T-cell (primary cell): ENCODE data around the gene TATDN3. TPM values are rescaled to one million over a fixed set of nuclear protein-coding genes. Genes with fewer than 3 reads are reported as not detected.

Source experiments
- ATAC-seq, 4 experiments: fragments of 200-7000 bp in 3 of 4; fragments of 150-1000 bp in 1 of 4; cut with Tn5 transposase; replicated peaks in 1 of 4; 1 replicate in 3 of 4; 2 replicates in 1 of 4; pipeline ENCODE4 v1.10.0; 2021; ENCODE audit warnings: moderate library complexity in 3 of 4, mild to moderate bottlenecking in 2 of 4, moderate number of reproducible peaks in 1 of 4
- CTCF ChIA-PET, 2 donors: fragments of 300-600 bp; sonication (Branson Sonifier 250); formaldehyde crosslinking; loops; one replicate each; lab custom pipeline; 2022; ENCODE audit warnings: antibody characterized with exemption in 2 of 2; lab: Charles Lee
- POLR2A ChIA-PET, 2 donors: fragments of 300-600 bp; sonication (Branson Sonifier 250); formaldehyde crosslinking; loops; one replicate each; lab custom pipeline; 2022; ENCODE audit warnings: antibody characterized with exemption in 2 of 2; lab: Charles Lee
- DNase-seq, 35 experiments: peaks; one replicate each; pipeline versions ENCODE4 v3.0.0 to v3.0.0-alpha.2; 2013 to 2023
- H3K27ac ChIP-seq: one replicate; pipeline ENCODE4 v1.5.1; 2013; ENCODE audit warnings: low read length
- H3K27me3 ChIP-seq, 2 experiments: replicated peaks in 1 of 2; 1 replicate in 1 of 2; 2 replicates in 1 of 2; pipeline versions ENCODE4 v1.6.1 to v1.7.0; 2013; ENCODE audit warnings: low read length in 1 of 2, mixed read lengths in 1 of 2; ENCODE audit not compliant: control insufficient read depth in 2 of 2, insufficient read depth in 2 of 2; ENCODE audit errors: extremely low read depth in 1 of 2
- H3K36me3 ChIP-seq, 2 donors: 1 replicate in 1 of 2; 2 replicates in 1 of 2; pipeline versions ENCODE4 v1.6.1 to v1.7.0; 2013; ENCODE audit warnings: low read length in 1 of 2; ENCODE audit not compliant: control insufficient read depth in 2 of 2, insufficient read depth in 1 of 2; ENCODE audit errors: extremely low read depth in 1 of 2
- H3K4me1 ChIP-seq, 2 experiments: 1 replicate in 1 of 2; 2 replicates in 1 of 2; pipeline versions ENCODE4 v1.6.1 to v1.7.0; 2013; ENCODE audit warnings: low read length in 2 of 2, mixed read lengths in 1 of 2; ENCODE audit not compliant: insufficient read depth in 2 of 2, control insufficient read depth in 1 of 2; ENCODE audit errors: extremely low read depth in 1 of 2
- H3K4me3 ChIP-seq, 2 donors: 1 replicate in 1 of 2; 2 replicates in 1 of 2; pipeline versions ENCODE4 v1.5.1 to v1.7.0; 2013; ENCODE audit warnings: mild to moderate bottlenecking in 2 of 2, low read length in 1 of 2, moderate library complexity in 1 of 2; ENCODE audit not compliant: control insufficient read depth in 1 of 2; ENCODE audit errors: extremely low read depth in 1 of 2
- H3K9me3 ChIP-seq: 2 replicates; pipeline ENCODE4 v1.7.0; 2013
- H3K27ac Mint-ChIP-seq, 2 donors: one replicate each; pipeline ENCODE4 v1.8.0; 2020 to 2021; ENCODE audit warnings: mild to moderate bottlenecking in 2 of 2, mixed read lengths in 2 of 2
- H3K27me3 Mint-ChIP-seq, 2 donors: one replicate each; pipeline ENCODE4 v1.8.0; 2021 to 2022; ENCODE audit warnings: mixed read lengths in 2 of 2
- H3K36me3 Mint-ChIP-seq: one replicate; pipeline ENCODE4 v1.8.0; 2021; ENCODE audit warnings: mixed read lengths
- H3K4me1 Mint-ChIP-seq, 3 donors: one replicate each; pipeline ENCODE4 v1.8.0; 2020 to 2022; ENCODE audit warnings: mixed read lengths in 3 of 3, mild to moderate bottlenecking in 1 of 3
- H3K4me3 Mint-ChIP-seq, 3 donors: one replicate each; pipeline ENCODE4 v1.8.0; 2020 to 2022; ENCODE audit warnings: mild to moderate bottlenecking in 3 of 3, mixed read lengths in 3 of 3, moderate library complexity in 3 of 3
- H3K9me3 Mint-ChIP-seq, 3 donors: one replicate each; pipeline ENCODE4 v1.8.0; 2020 to 2022; ENCODE audit warnings: mixed read lengths in 3 of 3
- WGBS: methylation state at CpG from one replicate; pipeline ENCODE4 v1.1.5; 2013; ENCODE audit warnings: missing lambda C conversion rate; ENCODE audit not compliant: insufficient coverage; 5-methylcytosine and 5-hydroxymethylcytosine counted together
- total RNA-seq, 35 experiments: library from RNA in 6 of 35; stranded (reverse) in 6 of 35; fragments of 120-200 nt in 1 of 35; gene quantifications; one replicate each; pipeline versions ENCODE4 v1.2.1 to v1.2.4 and lab custom pipeline; 2013 to 2026

The TATDN3 gene
- total RNA-seq, 5 donors from 2014 or later (not counting 1 experiment from before 2014, with no cell fraction given), result 9.5 to 14.7 (median 12.9) TPM

DNA sequence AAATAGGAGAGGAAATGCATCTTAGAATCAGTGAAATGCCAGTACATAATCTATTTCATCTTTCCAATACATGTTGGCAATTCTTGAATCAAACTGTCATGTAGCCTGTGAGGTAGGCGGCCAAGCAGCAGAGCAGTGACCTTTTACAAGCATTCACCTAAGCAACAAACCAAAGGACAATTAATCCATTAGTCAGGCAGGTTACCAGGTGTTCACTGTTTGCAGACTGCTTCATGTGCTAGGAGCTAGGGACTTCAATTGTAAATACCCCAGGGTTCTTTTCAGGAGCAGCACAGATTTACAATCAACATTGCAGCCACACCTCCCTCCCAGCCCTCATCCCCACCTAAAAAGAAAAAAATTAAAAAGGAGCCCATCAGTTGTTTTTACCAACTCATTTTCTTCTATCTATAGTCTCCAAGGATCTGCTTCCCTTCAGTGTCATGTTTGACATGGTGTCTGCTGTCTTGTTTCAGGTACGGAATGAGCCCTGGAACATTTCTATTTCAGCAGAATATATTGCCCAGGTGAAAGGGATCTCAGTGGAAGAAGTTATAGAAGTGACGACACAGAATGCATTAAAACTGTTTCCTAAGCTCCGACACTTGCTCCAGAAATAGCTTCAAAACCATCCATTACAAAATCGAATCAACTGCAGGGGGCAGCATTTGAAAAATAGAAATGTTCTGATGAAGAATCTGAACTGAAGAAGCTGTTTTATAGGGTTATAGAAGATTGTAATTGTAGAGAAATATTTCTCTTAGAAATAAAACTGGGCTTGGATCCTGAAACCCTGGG is 23.0 kb downstream of the TATDN3 start:
- Histone ChIP-seq H3K27ac (no peak overlapping the region), H3K27me3 (no peaks in the 10 kb centered on the region), H3K4me3 (no peak overlapping the region), H3K4me1 (no peaks in the 10 kb centered on the region), H3K9me3 (no peaks in the 10 kb centered on the region), H3K36me3 (peaks cover 0 to 4% of the 10 kb centered on the region in 2 donors)
- 83% methylated on average over 1 of the region's 5 CpGs for WGBS
- ChIA-PET POLR2A (no interaction called here), CTCF (interaction anchor here (0.6 to 1.6 kb wide), 6 partner anchors 45 to 256 kb away, joined by 3 to 8 read pairs (median 4); no protein-coding TSS in a partner anchor)
- H3K36me3 Mint-ChIP-seq, result no peaks in the 10 kb centered on the region
- peaks cover 0 to 4% (median 3%) of the 10 kb centered on the region in 3 donors for H3K4me1 Mint-ChIP-seq
- H3K4me3 Mint-ChIP-seq, result no peak overlapping the region
- DNase-seq (peak in 1 of 35 experiments; percentile 30), ATAC-seq (no peak)
- no peaks in the 10 kb centered on the region for H3K27me3 Mint-ChIP-seq
- no peak overlapping the region for H3K27ac Mint-ChIP-seq
- no peaks in the 10 kb centered on the region for H3K9me3 Mint-ChIP-seq

- Histone ChIP-seq H3K9me3 (no peaks in the 10 kb centered on the region), H3K4me3 (no peak overlapping the region), H3K4me1 (no peaks in the 10 kb centered on the region), H3K27ac (no peak overlapping the region), H3K27me3 (no peaks in the 10 kb centered on the region), H3K36me3 (peaks cover 0 to 4% of the 10 kb centered on the region in 2 donors)
- ATAC-seq, result no peak
- H3K9me3 Mint-ChIP-seq, result no peaks in the 10 kb centered on the region
- H3K36me3 Mint-ChIP-seq, result no peaks in the 10 kb centered on the region
- H3K4me3 Mint-ChIP-seq, result no peak overlapping the region
- no peak overlapping the region for H3K27ac Mint-ChIP-seq
- CTCF ChIA-PET, result no interaction called here
- no peak for DNase-seq
- 77% methylated on average over 3 of the region's 3 CpGs for WGBS
- H3K4me1 Mint-ChIP-seq, result peaks cover 0 to 5% (median 3%) of the 10 kb centered on the region in 3 donors
- H3K27me3 Mint-ChIP-seq, result no peaks in the 10 kb centered on the region
- POLR2A ChIA-PET, result no interaction called here
Observed at GRCh38 chr1:212816567-212817278, 25.0 kb downstream of the TATDN3 start.

DNA sequence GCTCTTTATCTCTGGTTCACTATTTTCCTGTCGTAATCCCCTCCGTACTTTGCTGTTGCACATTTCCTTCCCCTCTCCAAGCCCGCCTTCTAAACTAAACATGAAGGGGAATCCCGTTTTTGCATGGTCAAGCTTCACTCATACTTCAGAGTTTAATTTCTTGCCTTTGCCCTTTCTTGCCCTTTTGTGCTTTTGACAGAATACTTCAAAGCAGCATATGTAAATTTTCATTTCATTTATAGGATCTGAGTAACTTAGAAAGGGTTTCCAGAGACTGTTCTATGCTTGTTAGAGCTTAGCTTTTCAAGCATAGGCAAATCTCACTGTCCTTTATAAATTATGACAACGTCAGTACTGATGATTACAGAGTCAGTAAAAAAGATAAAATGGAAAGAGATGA is 28.0 kb downstream of the TATDN3 start:
- Mint-ChIP-seq H3K9me3 (peaks cover 0 to 4% (median 3%) of the 10 kb centered on the region in 3 donors), H3K4me1 (peaks cover 0 to 5% (median 3%) of the 10 kb centered on the region in 3 donors)

DNA sequence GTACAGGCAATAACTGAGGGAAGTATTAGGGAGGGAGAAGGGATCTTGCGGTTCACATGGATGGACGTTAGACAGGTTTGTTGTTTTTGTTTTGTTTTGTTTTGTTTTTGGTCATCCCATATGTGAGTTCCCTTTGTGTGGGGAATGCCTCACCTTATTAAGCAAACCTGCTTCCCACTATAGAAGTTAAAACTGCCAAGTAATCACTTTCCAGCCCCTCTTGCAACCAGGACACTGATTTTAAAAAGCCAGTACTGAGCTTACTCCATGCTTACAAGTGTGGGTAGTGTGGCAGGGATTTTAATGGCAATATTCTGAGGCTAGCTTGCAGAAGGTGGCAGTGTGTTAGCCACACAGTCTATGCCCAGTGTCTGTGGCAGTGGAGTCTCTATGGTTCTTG is 29.3 kb downstream of the TATDN3 start:
- H3K4me3 Mint-ChIP-seq, result no peak overlapping the region
- Histone ChIP-seq H3K36me3 (no peaks in the 10 kb centered on the region), H3K9me3 (no peaks in the 10 kb centered on the region), H3K27ac (no peak overlapping the region), H3K4me3 (no peak overlapping the region), H3K27me3 (peaks cover 0 to 4% of the 10 kb centered on the region in 2 experiments), H3K4me1 (no peaks in the 10 kb centered on the region)
- peaks cover 3% of the 10 kb centered on the region for H3K36me3 Mint-ChIP-seq
- DNase-seq, result no peak
- no CpG with 5 or more reads among the region's 2 CpGs for WGBS
- peaks cover 8 to 9% (median 9%) of the 10 kb centered on the region in 3 donors for H3K9me3 Mint-ChIP-seq
- CTCF ChIA-PET, result no interaction called here
- no peak overlapping the region for H3K27ac Mint-ChIP-seq
- no peak for ATAC-seq
- H3K4me1 Mint-ChIP-seq, result peaks cover 0 to 5% (median 3%) of the 10 kb centered on the region in 3 donors
- H3K27me3 Mint-ChIP-seq, result peaks cover 0 to 3% of the 10 kb centered on the region in 2 donors
- POLR2A ChIA-PET, result no interaction called here

More for the DNA sequence above, 28.0 kb downstream of the TATDN3 start:
- ATAC-seq, result no peak
- Histone ChIP-seq H3K9me3 (no peaks in the 10 kb centered on the region), H3K4me1 (no peaks in the 10 kb centered on the region), H3K4me3 (no peak overlapping the region), H3K27ac (no peak overlapping the region), H3K36me3 (no peaks in the 10 kb centered on the region), H3K27me3 (peaks cover 0 to 4% of the 10 kb centered on the region in 2 experiments)
- Mint-ChIP-seq H3K4me3 (no peak overlapping the region), H3K27me3 (peaks cover 0 to 3% of the 10 kb centered on the region in 2 donors), H3K36me3 (peaks cover 3% of the 10 kb centered on the region), H3K27ac (no peak overlapping the region)
- CTCF ChIA-PET, result no interaction called here
- no peak for DNase-seq
- POLR2A ChIA-PET, result no interaction called here
- 41% methylated on average over 4 of the region's 5 CpGs for WGBS

- no peak for DNase-seq
- no peaks in the 10 kb centered on the region for H3K4me1 ChIP-seq
- H3K36me3 Mint-ChIP-seq, result peaks cover 6% of the 10 kb centered on the region
- peaks cover 0 to 5% (median 3%) of the 10 kb centered on the region in 3 donors for H3K4me1 Mint-ChIP-seq
- H3K27ac Mint-ChIP-seq, result no peak overlapping the region
- ATAC-seq, result no peak
- ChIA-PET CTCF (no interaction called here), POLR2A (no interaction called here)
- no peaks in the 10 kb centered on the region for H3K9me3 ChIP-seq
- no peak overlapping the region for H3K4me3 Mint-ChIP-seq
- no peak overlapping the region for H3K27ac ChIP-seq
- no peaks in the 10 kb centered on the region for H3K36me3 ChIP-seq
- H3K4me3 ChIP-seq, result no peak overlapping the region
- peaks cover 14 to 18% (median 18%) of the 10 kb centered on the region in 3 donors for H3K9me3 Mint-ChIP-seq
- no CpG with 5 or more reads among the region's 3 CpGs for WGBS
- H3K27me3 ChIP-seq, result peaks cover 0 to 5% of the 10 kb centered on the region in 2 experiments
- peaks cover 3 to 6% of the 10 kb centered on the region in 2 donors for H3K27me3 Mint-ChIP-seq
Observed at GRCh38 chr1:212822956-212823355, 31.3 kb downstream of the TATDN3 start.

DNA sequence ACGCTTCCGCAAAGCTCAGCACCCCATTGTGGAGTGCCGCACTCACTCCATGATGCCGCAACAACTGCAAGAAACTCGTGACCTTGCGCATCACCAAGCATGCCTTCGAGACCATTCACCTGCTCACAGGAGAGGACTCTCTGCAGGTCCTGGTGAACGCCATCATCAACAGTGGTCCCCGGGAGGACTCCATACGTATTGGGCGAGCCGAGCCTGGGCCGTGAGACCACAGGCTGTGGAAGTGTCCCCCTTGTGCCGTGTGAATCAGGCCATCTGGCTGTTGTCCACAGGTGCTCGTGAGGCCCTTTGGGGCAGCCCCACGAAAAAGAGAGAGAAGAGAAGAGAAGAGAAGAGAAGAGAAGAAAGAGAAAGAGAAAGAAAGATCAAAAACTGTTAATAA is 32.5 kb downstream of the TATDN3 start:
- Mint-ChIP-seq H3K36me3 (peaks cover 6% of the 10 kb centered on the region), H3K27me3 (peaks cover 3 to 6% of the 10 kb centered on the region in 2 donors), H3K4me1 (peaks cover 0 to 5% (median 3%) of the 10 kb centered on the region in 3 donors), H3K27ac (no peak overlapping the region), H3K4me3 (no peak overlapping the region), H3K9me3 (peaks cover 14 to 18% (median 18%) of the 10 kb centered on the region in 3 donors)
- H3K27me3 ChIP-seq, result peaks cover 0 to 9% of the 10 kb centered on the region in 2 experiments
- H3K4me1 ChIP-seq, result no peaks in the 10 kb centered on the region
- DNase-seq, result no peak
- 96% methylated on average over 16 of the region's 16 CpGs for WGBS
- no peak for ATAC-seq
- no peaks in the 10 kb centered on the region for H3K36me3 ChIP-seq
- no peak overlapping the region for H3K4me3 ChIP-seq
- no peak overlapping the region for H3K27ac ChIP-seq
- POLR2A ChIA-PET, result no interaction called here
- no peaks in the 10 kb centered on the region for H3K9me3 ChIP-seq
- CTCF ChIA-PET, result no interaction called here
